Adrenal gland (tissue), 5 donors: ENCODE data around the gene SIRT3.

Experiments used
- POLR2A ChIP-seq, 2 donors: fragments of 450-650 bp; IDR thresholded peaks; one replicate each; pipeline ENCODE4 v1.6.1; 2017; ENCODE audit warnings: antibody characterized with exemption in 2 of 2, mild to moderate bottlenecking in 2 of 2, moderate library complexity in 1 of 2
- TF ChIP-seq, protein P1 (sequence below), 6 experiments: fragments of 450-650 bp in 4 of 6; fragments of 200-600 bp in 2 of 6; sonication (generic) in 1 of 6; IDR thresholded peaks; 1 replicate in 5 of 6; 2 replicates in 1 of 6; pipeline versions ENCODE4 v1.5.1 to v1.8.0; 2016 to 2021; ENCODE audit warnings: antibody characterized with exemption in 6 of 6, mild to moderate bottlenecking in 2 of 6, moderate library complexity in 1 of 6
- donor health status: DM: no; HTN: no; CAD: no.

GRCh38 chr11:257766-258493 is 21.8 kb upstream of the SIRT3 start:
- TF ChIP-seq, protein P1, sequence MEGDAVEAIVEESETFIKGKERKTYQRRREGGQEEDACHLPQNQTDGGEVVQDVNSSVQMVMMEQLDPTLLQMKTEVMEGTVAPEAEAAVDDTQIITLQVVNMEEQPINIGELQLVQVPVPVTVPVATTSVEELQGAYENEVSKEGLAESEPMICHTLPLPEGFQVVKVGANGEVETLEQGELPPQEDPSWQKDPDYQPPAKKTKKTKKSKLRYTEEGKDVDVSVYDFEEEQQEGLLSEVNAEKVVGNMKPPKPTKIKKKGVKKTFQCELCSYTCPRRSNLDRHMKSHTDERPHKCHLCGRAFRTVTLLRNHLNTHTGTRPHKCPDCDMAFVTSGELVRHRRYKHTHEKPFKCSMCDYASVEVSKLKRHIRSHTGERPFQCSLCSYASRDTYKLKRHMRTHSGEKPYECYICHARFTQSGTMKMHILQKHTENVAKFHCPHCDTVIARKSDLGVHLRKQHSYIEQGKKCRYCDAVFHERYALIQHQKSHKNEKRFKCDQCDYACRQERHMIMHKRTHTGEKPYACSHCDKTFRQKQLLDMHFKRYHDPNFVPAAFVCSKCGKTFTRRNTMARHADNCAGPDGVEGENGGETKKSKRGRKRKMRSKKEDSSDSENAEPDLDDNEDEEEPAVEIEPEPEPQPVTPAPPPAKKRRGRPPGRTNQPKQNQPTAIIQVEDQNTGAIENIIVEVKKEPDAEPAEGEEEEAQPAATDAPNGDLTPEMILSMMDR (IDR thresholded peaks at IDR 0.05) = peak in 1 of 6 experiments; percentile 11
- TF ChIP-seq POLR2A (IDR thresholded peaks at IDR 0.05) = no peak
